GM19193 (cell line): ENCODE measurements around the gene BRD4.

Experiments
- POLR2A ChIP-seq: IDR thresholded peaks from 4 replicates; pipeline ENCODE4 v1.6.1; 2011; ENCODE audit not compliant: insufficient read depth, insufficient read length; ENCODE audit errors: extremely low read depth

BRD4 gene

DNA sequence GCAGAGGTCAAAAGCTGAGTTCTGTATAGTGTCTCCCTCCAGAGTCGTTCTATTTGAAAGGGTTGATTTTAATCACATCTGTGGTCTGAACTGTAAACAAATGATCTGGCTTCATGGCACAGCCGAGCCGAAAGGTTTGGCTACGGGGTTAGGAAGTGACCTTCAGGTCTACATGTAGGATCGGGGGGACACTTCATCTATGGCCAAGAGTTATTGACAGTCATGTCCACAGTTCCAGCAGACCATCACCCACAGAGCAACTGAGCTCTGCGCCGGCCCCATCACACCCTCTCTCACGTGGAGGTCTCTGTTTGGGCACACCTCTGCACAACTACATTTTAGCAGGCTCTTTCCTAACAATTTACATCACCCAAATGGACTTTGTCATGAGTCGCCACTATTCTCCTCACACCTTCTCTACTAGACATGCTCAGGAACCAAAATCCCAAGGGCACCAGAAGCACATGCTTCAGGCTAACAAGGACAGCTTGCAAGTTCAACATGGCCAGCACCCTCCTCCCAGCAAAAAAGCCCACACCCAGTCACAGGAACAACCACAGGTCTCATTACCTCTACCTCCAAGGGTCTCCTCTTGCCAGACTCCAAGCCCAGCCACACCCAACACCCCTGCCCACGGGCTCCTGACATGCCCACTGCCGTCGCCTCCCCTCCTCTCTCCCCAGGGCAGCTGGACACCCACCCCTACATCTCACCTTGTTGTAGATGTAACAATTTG lies 64.0 kb downstream of the BRD4 start:
- TF ChIP-seq POLR2A, result no peak

DNA sequence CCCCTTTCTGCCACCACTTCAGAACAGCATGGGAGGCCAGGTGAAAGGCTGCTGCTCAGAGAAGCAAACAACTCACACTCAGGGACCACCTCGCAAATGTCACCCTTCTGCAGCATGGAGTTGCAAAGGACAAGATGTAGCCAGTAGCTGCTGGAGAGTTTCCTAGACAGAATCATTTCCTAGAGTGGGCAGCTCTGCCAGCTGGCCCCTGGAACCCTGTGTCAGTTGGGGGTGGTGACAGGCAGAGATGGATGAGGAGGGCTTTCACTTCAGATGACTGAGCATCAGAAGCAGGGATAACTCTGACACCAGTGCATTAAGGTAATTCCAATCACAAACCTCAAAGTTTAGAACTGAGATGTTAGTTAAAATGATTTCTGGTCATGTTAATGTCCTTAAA lies 65.7 kb downstream of the BRD4 start:
- no peak for TF ChIP-seq POLR2A

GRCh38 chr19:15265850-15266248 lies 66.5 kb downstream of the BRD4 start:
- no peak for TF ChIP-seq POLR2A

- no peak for TF ChIP-seq POLR2A
Observed at GRCh38 chr19:15265214-15265849, 67.0 kb downstream of the BRD4 start.

DNA sequence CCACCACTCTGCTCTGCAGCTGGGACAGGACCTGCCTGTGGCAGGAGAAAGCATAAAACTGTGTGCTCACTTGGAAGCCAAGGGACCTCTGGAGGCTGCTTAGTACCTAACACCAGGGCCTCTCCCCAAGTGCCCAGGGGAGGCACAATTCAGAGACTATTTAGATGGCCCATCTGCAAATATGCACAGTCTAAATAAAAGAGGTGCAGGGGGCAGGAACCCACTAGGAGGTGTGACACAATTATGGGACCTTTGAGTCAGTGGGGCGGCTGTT lies 67.5 kb downstream of the BRD4 start:
- no peak for TF ChIP-seq POLR2A

- TF ChIP-seq POLR2A, result no peak
Observed at GRCh38 chr19:15264061-15264932, 68.0 kb downstream of the BRD4 start.

GRCh38 chr19:15263361-15263985 lies 68.9 kb downstream of the BRD4 start:
- no peak for TF ChIP-seq POLR2A

DNA sequence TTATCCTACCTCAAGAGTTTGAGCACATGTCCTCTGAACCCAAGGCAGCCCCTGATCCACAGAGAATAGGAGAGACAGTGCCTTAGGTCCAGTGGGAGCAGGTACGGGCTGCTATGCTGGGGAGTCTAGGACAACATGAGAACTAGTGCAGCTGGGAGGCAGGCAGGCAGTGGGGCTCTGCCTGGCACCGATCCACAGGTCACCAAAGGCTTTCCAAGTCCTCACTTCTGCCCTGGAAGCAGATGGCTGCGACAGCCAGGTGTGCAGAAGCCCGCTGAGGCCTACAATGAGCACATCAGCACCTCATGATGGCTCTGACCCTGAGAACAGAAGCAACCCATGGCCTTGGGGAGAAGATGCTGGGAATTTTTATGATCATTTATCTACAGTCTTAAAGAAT lies 70.3 kb downstream of the BRD4 start:
- no peak for TF ChIP-seq POLR2A

DNA sequence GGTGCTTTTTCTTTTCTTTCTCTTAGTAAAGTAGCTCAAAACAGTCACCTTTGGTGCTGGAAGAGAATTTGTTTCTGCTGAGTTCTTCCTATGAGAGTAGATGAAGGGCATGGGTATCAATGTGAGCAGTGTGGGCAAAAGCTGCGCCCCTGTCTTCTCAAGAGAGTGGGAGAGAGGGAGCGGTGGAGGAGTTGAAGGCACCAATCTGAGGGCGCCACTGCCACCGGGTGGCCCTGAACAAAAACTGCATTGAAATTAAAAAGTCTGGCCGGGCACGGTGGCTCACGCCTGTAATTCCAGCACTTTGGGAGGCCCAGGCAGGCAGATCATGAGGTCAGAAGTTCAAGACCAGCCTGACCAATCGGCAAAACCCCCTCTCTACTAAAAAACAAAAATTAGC lies 71.4 kb downstream of the BRD4 start:
- TF ChIP-seq POLR2A, result no peak

DNA sequence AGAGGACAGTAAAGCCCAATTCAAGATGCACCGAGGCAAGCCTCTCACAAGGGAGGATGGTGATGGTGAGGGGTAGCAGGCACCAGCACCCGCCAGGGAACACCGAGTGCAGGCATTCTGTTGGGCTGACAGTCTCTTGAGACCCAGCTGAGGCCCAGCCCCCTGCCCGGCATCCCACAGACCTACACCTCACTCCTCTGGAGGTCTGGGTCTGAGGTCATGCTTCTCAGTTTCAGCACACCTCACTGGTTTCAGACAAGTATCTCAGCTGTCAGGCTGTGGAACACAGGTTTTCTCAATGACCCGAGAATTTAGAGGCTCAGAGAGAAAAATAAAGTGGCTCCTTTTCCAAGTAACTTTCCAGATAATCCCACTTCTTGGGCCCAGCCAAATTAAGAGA lies 72.4 kb downstream of the BRD4 start:
- TF ChIP-seq POLR2A, result no peak

GRCh38 chr19:15257782-15258181 lies 74.6 kb downstream of the BRD4 start:
- no peak for TF ChIP-seq POLR2A

DNA sequence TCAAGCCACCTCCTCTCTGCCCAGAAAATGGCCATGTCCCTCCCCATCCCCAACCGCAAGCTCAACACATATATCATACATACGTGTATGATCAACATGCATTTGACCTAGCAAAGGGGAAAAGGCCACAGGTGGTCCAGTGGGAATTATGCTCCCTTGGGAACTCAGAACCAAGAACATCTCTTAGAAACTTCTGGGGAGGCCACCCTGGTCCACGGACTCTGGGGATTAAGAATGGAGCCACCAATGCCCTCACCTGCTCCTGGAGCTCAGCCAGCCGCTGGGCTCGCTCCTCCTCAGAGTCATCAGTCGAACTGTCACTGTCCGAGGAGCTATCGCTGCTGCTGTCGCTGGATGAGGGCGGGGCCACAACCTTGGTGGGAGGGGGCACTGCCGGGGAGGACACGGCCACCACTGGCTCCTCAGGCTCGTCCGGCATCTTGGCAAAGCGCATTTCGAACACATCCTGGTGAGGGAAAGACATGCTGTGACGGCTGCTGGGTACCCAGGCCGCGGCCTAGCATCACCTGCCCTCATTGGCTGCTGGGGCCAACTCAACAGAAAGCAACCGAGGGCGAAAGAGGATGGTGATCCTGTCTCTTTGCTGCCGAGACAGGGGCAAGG lies 75.5 kb downstream of the BRD4 start:
- TF ChIP-seq POLR2A, result no peak

DNA sequence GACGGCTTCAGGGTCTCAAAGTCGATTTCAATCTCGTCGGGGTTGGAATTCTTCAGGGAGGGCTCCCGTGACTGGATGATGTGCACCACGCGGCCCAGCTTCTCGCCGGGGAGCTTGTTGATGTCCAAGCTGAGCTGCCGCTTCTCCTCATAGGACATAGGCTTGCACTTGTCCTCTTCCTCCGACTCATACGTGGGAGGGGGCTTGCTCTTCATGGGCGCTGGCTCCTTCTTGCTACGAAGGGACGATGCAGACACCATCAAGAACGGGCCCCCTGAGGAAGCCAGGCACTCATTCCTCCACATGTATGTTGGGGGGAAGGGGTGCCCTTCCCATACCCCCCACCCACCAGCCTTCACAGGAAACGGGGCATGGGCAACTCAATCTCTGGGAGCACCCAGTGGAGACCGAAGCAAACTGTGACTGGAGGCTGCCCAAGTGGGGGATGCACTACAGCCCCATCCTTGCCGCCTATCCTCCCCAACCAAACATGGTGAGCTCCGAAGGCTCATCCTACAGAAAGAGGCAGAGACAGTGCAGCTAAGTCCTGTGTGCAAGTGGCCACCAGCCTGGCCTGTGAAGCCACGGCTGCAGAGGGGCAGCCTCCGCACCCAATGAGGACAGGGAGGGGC lies 76.9 kb downstream of the BRD4 start:
- no peak for TF ChIP-seq POLR2A

DNA sequence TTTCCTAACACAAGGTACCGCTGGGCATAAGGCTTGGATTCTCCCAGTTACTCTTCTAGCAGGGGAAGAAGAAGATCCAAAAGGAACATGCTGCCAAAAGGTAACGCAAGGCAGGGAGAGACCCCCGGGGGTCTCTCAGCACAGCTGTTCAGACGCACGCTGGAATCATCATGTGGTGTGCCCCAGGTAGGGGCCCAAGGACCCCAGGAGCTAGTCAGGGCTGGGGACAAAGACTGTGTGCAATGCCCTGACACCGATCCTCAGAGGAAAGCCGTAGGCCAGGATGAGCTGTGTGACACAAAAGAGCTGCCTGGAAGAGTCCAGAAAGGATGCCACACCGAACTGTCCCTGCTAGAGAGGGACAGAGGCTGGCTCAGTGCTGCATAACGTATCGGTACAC lies 77.8 kb downstream of the BRD4 start:
- TF ChIP-seq POLR2A, result no peak
